ENCODE results near the gene CNTNAP2.

DNA sequence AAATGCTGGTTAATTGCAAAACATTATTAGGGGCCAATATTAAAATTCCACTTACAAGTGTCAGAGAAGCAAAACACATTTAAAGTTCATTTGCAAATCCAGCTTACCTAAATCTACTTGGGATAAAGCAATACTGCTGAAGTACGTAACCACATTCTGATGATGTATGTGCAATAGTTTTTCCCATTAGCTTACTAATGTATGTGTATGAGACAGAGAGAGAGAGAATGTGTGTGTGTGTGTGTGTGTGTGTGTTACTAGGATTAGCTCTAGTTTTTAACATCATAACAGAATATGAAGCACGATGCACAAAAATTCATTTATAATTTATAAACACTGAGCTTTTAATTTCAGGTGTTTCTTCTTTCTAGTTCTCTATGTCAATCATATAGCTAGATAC lies 1399.8 kb downstream of the CNTNAP2 start:
- TF ChIP-seq EZH2 (IDR thresholded peaks at IDR 0.05) (no peak), POLR2AphosphoS5 (IDR thresholded peaks at IDR 0.05; ENCODE audit: borderline replicate concordance, low read depth, low read length) (no peak)
